D721Med (cell line): ENCODE results near the gene TAF1C.

Experiments
- DNase-seq: peaks from one replicate; pipeline ENCODE4 v3.0.0; 2011; ENCODE audit warnings: low spot score; ENCODE audit not compliant: insufficient read length
- FAIRE-seq: peaks from 2 replicates; lab custom pipeline; 2011; peaks lifted over from hg19 to GRCh38; lab: Jason Lieb, UNC
- TF ChIP-seq, protein P1 (sequence below): IDR thresholded peaks from 2 replicates; pipeline ENCODE4 v1.5.1; 2012; ENCODE audit warnings: mild to moderate bottlenecking, control low read depth; ENCODE audit not compliant: insufficient read depth; ENCODE audit errors: missing control alignments

Gene TAF1C

DNA sequence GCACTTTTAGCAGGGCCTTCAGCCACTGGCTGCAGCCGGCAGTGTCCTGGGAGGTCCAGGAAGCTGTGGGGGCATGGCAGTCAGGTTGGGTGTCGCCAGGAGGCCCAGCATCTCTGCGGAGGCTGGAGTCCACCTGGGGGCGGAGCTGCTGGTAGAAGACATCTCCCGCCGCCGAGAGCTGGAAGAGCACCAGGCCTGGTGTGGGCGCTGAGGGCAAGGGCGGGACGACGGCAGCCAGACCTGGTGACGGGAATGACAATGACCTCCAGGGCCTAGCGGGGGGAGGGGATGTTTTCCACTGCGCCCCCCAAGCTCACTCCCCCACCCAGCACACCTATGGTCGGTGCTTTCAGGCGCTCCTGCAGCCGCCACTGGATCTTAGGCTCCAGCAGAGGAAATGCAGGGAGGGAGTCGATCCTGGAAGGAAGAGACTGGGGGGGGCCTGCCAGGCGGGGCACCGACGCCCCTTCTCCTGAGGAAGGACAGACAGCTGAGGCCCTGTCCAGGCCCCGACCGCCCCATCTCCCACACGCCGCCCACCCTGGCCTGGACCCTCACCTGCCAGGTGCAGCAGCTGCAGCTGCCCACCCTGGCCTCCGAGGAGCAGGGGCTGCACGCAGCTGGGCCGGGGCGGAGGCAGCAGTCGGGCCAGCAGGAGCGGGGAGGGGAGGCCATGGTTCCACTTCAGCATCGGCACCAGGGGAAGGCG is 7.1 kb downstream of the TAF1C start:
- TF ChIP-seq, protein P1, sequence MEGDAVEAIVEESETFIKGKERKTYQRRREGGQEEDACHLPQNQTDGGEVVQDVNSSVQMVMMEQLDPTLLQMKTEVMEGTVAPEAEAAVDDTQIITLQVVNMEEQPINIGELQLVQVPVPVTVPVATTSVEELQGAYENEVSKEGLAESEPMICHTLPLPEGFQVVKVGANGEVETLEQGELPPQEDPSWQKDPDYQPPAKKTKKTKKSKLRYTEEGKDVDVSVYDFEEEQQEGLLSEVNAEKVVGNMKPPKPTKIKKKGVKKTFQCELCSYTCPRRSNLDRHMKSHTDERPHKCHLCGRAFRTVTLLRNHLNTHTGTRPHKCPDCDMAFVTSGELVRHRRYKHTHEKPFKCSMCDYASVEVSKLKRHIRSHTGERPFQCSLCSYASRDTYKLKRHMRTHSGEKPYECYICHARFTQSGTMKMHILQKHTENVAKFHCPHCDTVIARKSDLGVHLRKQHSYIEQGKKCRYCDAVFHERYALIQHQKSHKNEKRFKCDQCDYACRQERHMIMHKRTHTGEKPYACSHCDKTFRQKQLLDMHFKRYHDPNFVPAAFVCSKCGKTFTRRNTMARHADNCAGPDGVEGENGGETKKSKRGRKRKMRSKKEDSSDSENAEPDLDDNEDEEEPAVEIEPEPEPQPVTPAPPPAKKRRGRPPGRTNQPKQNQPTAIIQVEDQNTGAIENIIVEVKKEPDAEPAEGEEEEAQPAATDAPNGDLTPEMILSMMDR, result no peak
- DNase-seq (no peak), FAIRE-seq (no peak)

DNA sequence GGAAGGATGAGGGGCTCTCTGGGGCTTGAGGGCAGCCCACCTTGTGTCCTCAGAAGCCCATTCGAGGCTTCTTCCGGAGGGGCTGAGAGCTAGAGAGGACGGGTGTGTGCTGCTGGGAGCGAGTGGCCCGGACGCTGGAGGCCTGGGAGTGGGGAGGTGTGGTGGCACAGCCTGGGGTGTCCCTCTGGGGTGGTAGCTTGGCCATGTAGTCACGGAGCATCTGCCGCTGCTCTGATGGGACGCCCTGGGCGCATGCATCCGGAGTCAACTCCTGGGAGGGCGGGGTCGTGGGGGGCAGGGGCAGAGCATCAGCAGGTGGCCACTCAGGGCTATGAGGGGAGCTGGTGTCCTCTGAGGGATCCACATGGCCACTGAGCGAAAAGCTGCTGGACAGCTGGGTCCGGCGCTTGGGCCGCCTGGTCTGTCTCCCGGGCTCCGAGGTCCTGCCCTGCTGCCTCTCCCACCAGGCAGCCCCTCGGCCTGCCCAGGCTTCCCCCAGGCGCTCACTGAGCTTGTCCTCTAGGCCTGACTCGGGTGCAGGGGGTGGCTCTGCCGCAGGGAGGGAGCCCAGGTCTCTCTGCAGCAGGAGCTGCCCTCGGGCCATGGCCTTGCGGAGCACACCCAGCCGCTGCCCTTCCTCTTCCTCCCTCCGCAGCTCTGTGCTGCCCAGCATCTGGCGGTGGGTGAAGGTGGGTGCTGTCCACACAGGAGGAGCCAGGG is 7.8 kb downstream of the TAF1C start:
- TF ChIP-seq, protein P1, result no peak
- DNase-seq (no peak), FAIRE-seq (no peak)

DNA sequence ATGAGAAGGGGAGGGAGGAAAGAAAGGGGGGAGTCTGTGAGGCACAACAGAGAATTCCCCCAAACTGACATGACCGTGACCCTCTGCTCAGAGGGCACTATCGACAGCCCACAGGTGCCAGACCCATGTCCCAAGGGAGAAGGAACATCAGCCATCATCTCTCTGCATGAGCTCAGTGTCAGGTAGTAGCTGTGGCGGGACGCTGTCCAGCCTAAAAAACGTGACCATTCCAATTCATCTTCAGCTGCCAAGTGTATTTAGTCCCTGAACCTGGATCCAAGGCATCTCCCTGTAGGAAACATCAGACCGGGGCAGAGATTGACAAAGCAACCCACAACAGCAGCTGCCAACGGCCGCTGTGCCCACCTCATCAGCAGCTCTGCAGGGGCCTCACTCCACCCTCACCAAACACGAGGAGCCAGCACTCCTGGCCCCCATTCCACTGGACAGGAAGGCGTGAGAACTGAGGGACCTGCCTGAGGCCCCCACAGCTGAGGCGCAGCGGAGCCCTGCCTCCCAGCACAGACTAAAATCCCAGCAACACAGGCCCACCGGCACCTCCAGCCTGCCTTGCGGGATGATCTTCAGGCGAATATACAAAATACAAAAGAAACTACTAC is 8.6 kb downstream of the TAF1C start:
- TF ChIP-seq, protein P1, result no peak
- DNase-seq (no peak), FAIRE-seq (no peak)

DNA sequence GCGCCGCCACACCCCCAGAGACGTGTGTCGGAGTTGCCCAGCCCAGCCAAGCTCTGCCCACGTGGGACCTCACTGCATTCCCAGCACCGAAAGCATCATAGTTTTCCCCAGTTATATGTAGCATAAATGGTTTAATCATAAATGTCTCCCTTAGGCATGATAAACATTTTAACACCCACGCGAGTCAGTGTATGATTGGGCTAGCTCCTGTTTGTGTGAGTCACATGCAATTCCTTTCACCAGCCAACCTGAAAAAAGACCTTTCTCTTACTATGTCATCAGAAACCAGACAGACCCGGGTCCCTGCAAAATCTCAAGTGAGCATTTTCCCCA is 9.2 kb downstream of the TAF1C start:
- no peak for FAIRE-seq
- TF ChIP-seq, protein P1, result no peak
- DNase-seq, result no peak

DNA sequence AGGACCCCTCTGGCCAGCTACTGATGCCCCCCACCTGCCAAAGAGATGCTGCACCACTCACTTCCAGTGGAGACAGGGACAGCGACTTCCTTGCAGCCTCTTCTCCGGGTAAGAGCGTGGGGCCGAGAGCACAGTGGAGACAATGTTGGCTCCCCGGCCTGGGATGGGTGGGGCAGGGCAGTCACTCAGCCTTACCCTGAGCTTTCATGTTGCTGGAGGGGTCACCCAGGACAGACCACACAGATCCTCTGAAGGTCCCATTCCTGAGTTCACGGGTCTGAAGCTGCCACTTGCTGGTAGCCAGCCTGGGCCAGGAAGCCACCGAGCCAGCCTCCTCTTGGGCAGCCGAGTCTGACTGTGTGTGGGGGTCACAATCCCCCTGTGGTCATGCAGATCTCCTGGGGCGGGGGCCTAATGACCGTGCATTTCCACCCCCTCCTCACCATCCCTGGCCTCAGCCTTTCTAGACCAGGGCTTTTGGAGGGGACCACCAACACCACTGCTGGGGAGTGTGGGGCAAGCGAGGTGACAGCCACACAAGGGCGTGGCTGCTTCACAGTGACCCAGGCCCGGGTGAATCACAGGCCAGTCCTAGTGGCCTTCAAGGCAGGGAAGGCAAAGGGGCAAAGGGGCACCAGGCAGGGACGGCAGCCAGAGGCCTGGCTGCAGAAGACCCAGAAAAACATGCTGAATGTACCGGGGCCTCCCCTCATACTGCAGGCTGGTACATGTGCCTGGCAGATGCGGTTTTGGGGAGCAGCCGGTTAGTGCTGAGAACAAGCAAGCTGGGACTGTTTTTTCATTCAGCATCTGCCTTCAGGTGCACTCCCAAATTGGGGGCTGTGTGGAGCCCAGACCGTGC is 10.4 kb downstream of the TAF1C start:
- DNase-seq, result no peak
- FAIRE-seq, result no peak
- TF ChIP-seq, protein P1, result no peak

DNA sequence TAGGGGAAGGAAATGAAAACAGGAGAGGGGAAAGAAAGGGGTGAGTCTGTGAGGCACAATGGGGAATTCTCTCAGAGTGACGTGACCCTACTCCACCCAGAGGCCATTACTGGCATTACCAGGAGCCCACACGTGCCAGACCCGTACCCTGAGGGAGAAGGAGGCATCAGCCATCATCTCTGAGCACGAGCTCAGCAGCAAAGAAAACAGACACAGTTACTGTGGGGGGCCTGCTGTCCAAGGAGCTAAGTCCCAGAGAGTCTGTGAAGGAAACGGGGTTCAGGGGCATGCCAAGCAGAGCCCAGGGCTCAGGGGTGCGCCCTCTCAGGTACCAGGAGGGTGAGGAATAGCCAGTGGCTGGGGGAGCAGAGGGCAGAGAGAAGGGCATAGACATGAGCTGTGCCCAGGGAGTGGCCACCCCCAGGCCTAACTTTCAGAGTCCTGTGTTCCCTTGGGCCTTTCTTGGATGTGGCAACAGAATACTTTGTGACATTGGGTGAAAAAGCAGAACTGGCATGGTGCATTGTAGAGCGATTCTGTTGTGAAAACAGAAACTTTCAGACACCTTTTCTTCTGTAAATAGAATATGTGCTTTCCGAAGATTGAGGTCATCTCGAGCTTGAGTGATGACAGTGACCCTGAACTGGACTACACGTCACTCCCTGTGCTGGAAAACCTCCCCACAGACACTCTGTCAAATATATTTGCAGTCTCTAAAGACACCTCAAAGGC is 11.3 kb downstream of the TAF1C start:
- no peak for DNase-seq
- TF ChIP-seq, protein P1, result peak; percentile 65
- FAIRE-seq, result no peak
